Ovary (tissue), 9 donors: Measurements from ENCODE around the gene LAMA1. TPM values are rescaled to one million over a fixed set of nuclear protein-coding genes. Genes with fewer than 3 reads are reported as not detected.

Source experiments
- DNase-seq, 5 donors: peaks; one replicate each; pipeline ENCODE4 v3.0.0-alpha.2; 2019 to 2020
- H3K27ac ChIP-seq, 2 donors: fragments of 200-600 bp; one replicate each; pipeline versions ENCODE4 v1.5.1 to v1.8.0; 2019 to 2022
- H3K27me3 ChIP-seq: fragments of 200-600 bp; one replicate; pipeline ENCODE4 v1.8.0; 2022
- H3K36me3 ChIP-seq: fragments of 200-600 bp; sonication (generic); one replicate; pipeline ENCODE4 v1.5.1; 2019
- H3K4me1 ChIP-seq: one replicate; pipeline ENCODE4 v1.8.1; 2013; ENCODE audit warnings: mild to moderate bottlenecking, moderate library complexity; ENCODE audit not compliant: insufficient read depth
- H3K4me3 ChIP-seq: fragments of 200-600 bp; sonication (generic); one replicate; pipeline ENCODE4 v1.5.1; 2017
- H3K9me3 ChIP-seq, 2 donors: fragments of 200-600 bp in 1 of 2; sonication (generic) in 1 of 2; one replicate each; pipeline versions ENCODE4 v1.5.1 to v1.8.1; 2013 to 2019; ENCODE audit warnings: mild to moderate bottlenecking in 1 of 2, moderate library complexity in 1 of 2
- CTCF ChIP-seq, 3 donors: fragments of 450-650 bp in 2 of 3; fragments of 200-600 bp in 1 of 3; IDR thresholded peaks; one replicate each; pipeline versions ENCODE4 v1.5.1 to v1.8.0; 2016 to 2022; ENCODE audit warnings: antibody characterized with exemption in 3 of 3, mild to moderate bottlenecking in 1 of 3
- EP300 ChIP-seq: sonication (generic); formaldehyde crosslinking; IDR thresholded peaks from one replicate; pipeline ENCODE4 v1.6.1; 2017; ENCODE audit warnings: antibody characterized with exemption
- POLR2A ChIP-seq: fragments of 450-650 bp; IDR thresholded peaks from one replicate; pipeline ENCODE4 v1.6.1; 2017; ENCODE audit warnings: antibody characterized with exemption, mild to moderate bottlenecking, moderate library complexity
- WGBS, 3 donors: extraction: QIAGEN DNeasy Blood & Tissue Kit in 1 of 3; methylation state at CpG; one replicate each; pipeline versions ENCODE4 v1.1.5 to v1.1.7; 2013 to 2017; 5-methylcytosine and 5-hydroxymethylcytosine counted together
- intact Hi-C, 4 donors: fragments of 100-400 bp; cut with DNase I; formaldehyde crosslinking; loops; one replicate each; pipeline versions ENCODE4 v1.11.0 to v1.15.1; 2022 to 2023
- polyA plus RNA-seq, 2 donors: library from polyadenylated mRNA; stranded (reverse); fragments of 200-250 nt in 1 of 2; fragments of 350-450 nt in 1 of 2; fragmentation: Illumina TruSeq in 1 of 2; extraction: RNeasy Lipid Tissue Mini Kit (QIAGEN cat#74804) in 1 of 2; gene quantifications; one replicate each; pipeline ENCODE4 v1.2.3, GENCODE V29; 2013 to 2014
- total RNA-seq, 7 donors: library from RNA; depleted of rRNA in 2 of 7; stranded (reverse); fragments of >200 nt in 2 of 7; fragmentation: NEBNext Ultra II Directional in 3 of 7; extraction: Animal tissue kit (Norgen Biotek cat#: 25700) in 3 of 7; gene quantifications; one replicate each; pipeline versions ENCODE4 v1.1.0 to v1.2.4, GENCODE V29; 2016 to 2023
- donor health status: DM: no; HTN: no; CAD: no; lungs with moderate emphysema.
- donor health status: DM: no; HTN: no; CAD: no.
- donor health status: Bipolar disorder and iron deficiency.
- donor health status: DM: yes; HTN: yes; CAD: no.
- donor health status: DM: no; HTN: no; CAD: no.
- donor health status: DM: yes; HTN: yes; CAD: no.

LAMA1 gene
- total and polyA plus RNA-seq, 9 donors = 1.1 to 10.8 (median 3.8) TPM

GRCh38 chr18:7089369-7089768 is 28.2 kb downstream of the LAMA1 start:
- 41 to 68% (median 47%) methylated on average over 8 of the region's 8 CpGs for WGBS, 3 donors
- H3K36me3 ChIP-seq = no peaks in the 10 kb centered on the region
- no peak overlapping the region for H3K4me3 ChIP-seq
- no peak overlapping the region for H3K27ac ChIP-seq
- TF ChIP-seq CTCF (IDR thresholded peaks at IDR 0.05) (no peak), EP300 (no peak), POLR2A (no peak)
- H3K4me1 ChIP-seq = peaks cover 4% of the 10 kb centered on the region
- H3K27me3 ChIP-seq = no peaks in the 10 kb centered on the region
- H3K9me3 ChIP-seq = no peaks in the 10 kb centered on the region
- intact Hi-C loops = loop anchor here in 1 of 4 donors (10.0 kb wide), 1 partner anchor 55 kb away; no protein-coding TSS in a partner anchor
- DNase-seq = no peak

GRCh38 chr18:7084080-7085065 is 33.2 kb downstream of the LAMA1 start:
- H3K4me1 ChIP-seq = peaks cover 4% of the 10 kb centered on the region
- TF ChIP-seq POLR2A (no peak), EP300 (no peak), CTCF (IDR thresholded peaks at IDR 0.05) (no peak)
- no peak for DNase-seq
- intact Hi-C loops = loop anchor here in 1 of 4 donors (10.0 kb wide), 1 partner anchor 50 kb away; no protein-coding TSS in a partner anchor
- peak overlapping the region; percentile 29 to 70 for H3K27ac ChIP-seq
- H3K4me3 ChIP-seq = no peak overlapping the region
- 11 to 25% (median 12%) methylated on average over 6 of the region's 6 CpGs for WGBS, 3 donors
- H3K36me3 ChIP-seq = no peaks in the 10 kb centered on the region
- no peaks in the 10 kb centered on the region for H3K9me3 ChIP-seq
- H3K27me3 ChIP-seq = no peaks in the 10 kb centered on the region

GRCh38 chr18:7082671-7083070 is 34.9 kb downstream of the LAMA1 start:
- Histone ChIP-seq H3K27me3 (no peaks in the 10 kb centered on the region), H3K9me3 (no peaks in the 10 kb centered on the region), H3K4me1 (peaks cover 2% of the 10 kb centered on the region), H3K4me3 (no peak overlapping the region), H3K27ac (no peak overlapping the region), H3K36me3 (no peaks in the 10 kb centered on the region)
- WGBS, 3 donors = 69 to 74% (median 72%) methylated on average over 2 of the region's 2 CpGs
- no peak for TF ChIP-seq EP300
- TF ChIP-seq CTCF (IDR thresholded peaks at IDR 0.05) = no peak
- TF ChIP-seq POLR2A = no peak
- no peak for DNase-seq
- intact Hi-C loops = loop anchor here in 1 of 4 donors (10.0 kb wide), 1 partner anchor 48 kb away; no protein-coding TSS in a partner anchor

- TF ChIP-seq POLR2A (no peak), CTCF (IDR thresholded peaks at IDR 0.05) (no peak), EP300 (no peak)
- Histone ChIP-seq H3K9me3 (no peaks in the 10 kb centered on the region), H3K4me3 (no peak overlapping the region), H3K27ac (no peak overlapping the region), H3K36me3 (no peaks in the 10 kb centered on the region), H3K4me1 (peaks cover 2% of the 10 kb centered on the region), H3K27me3 (no peaks in the 10 kb centered on the region)
- no peak for DNase-seq
- intact Hi-C loops = no loop called here
- WGBS, 3 donors = 85 to 94% (median 91%) methylated on average over 1 of the region's 1 CpG
Measured at GRCh38 chr18:7079231-7079630, 38.4 kb downstream of the LAMA1 start.
